GM23338 (cell line): ENCODE data around the gene HSPA12A. TPM values are rescaled to one million over a fixed set of nuclear protein-coding genes. Genes with fewer than 3 reads are reported as not detected.

Experiments
- ATAC-seq: fragments of 200-7000 bp; cut with Tn5 transposase; 3 replicates; pipeline ENCODE4 v1.9.1; 2020
- DNase-seq: peaks from one replicate; pipeline ENCODE4 v3.0.0-alpha.2; 2015; ENCODE audit warnings: low spot score
- H2AFZ ChIP-seq: fragments of 200-600 bp; sonication (generic); 2 replicates; pipeline ENCODE4 v1.8.0; 2016; ENCODE audit warnings: antibody characterized with exemption, mild to moderate bottlenecking, moderate library complexity
- H3F3A ChIP-seq: fragments of 200-600 bp; sonication (generic); replicated peaks from 2 replicates; pipeline ENCODE4 v1.8.0; 2017; ENCODE audit warnings: antibody characterized with exemption, mixed run types, low read depth
- H3K27ac ChIP-seq: fragments of 200-600 bp; sonication (generic); 2 replicates; pipeline ENCODE4 v1.6.1; 2016; ENCODE audit warnings: low read depth
- H3K27me3 ChIP-seq: fragments of 200-600 bp; sonication (generic); 2 replicates; pipeline ENCODE4 v1.8.0; 2016; ENCODE audit warnings: mild to moderate bottlenecking, mixed run types, moderate library complexity; ENCODE audit not compliant: insufficient read depth
- H3K36me3 ChIP-seq: fragments of 200-600 bp; sonication (generic); 2 replicates; pipeline ENCODE4 v1.8.0; 2016; ENCODE audit warnings: mild to moderate bottlenecking; ENCODE audit not compliant: insufficient read depth
- H3K4me1 ChIP-seq: fragments of 200-600 bp; sonication (generic); 2 replicates; pipeline ENCODE4 v1.8.0; 2016; ENCODE audit warnings: mild to moderate bottlenecking, moderate library complexity; ENCODE audit not compliant: insufficient read depth
- H3K4me2 ChIP-seq: fragments of 200-600 bp; sonication (generic); 2 replicates; pipeline ENCODE4 v1.7.1; 2017; ENCODE audit warnings: mixed run types
- H3K4me3 ChIP-seq: fragments of 200-600 bp; sonication (generic); 2 replicates; pipeline ENCODE4 v1.6.1; 2016; ENCODE audit warnings: mixed run types
- H3K79me2 ChIP-seq: fragments of 200-600 bp; sonication (generic); replicated peaks from 2 replicates; pipeline ENCODE4 v1.8.0; 2017; ENCODE audit warnings: mild to moderate bottlenecking; ENCODE audit not compliant: insufficient read depth
- H3K9me2 ChIP-seq: fragments of 200-600 bp; sonication (generic); 2 replicates; pipeline ENCODE4 v1.8.0; 2017; ENCODE audit not compliant: insufficient read depth
- H4K20me1 ChIP-seq: fragments of 200-600 bp; sonication (generic); replicated peaks from 2 replicates; pipeline ENCODE4 v1.8.0; 2017; ENCODE audit warnings: mild to moderate bottlenecking; ENCODE audit not compliant: insufficient read depth
- H3K27ac Mint-ChIP-seq: 2 replicates; pipeline ENCODE4 v1.8.0; 2020; ENCODE audit warnings: inconsistent platforms, mild to moderate bottlenecking, moderate library complexity, mixed read lengths
- H3K27me3 Mint-ChIP-seq: 3 replicates; pipeline ENCODE4 v1.8.0; 2022; ENCODE audit warnings: low read depth, mild to moderate bottlenecking, moderate library complexity, mixed read lengths, inconsistent platforms; ENCODE audit not compliant: insufficient read depth, poor library complexity
- H3K36me3 Mint-ChIP-seq: 3 replicates; pipeline ENCODE4 v1.8.0; 2021; ENCODE audit warnings: low read depth, mild to moderate bottlenecking, inconsistent platforms, moderate library complexity, mixed read lengths
- H3K4me1 Mint-ChIP-seq: 3 replicates; pipeline ENCODE4 v1.8.0; 2020; ENCODE audit warnings: mild to moderate bottlenecking, inconsistent platforms, mixed read lengths
- H3K4me3 Mint-ChIP-seq: 3 replicates; pipeline ENCODE4 v1.8.0; 2021; ENCODE audit warnings: moderate library complexity, mild to moderate bottlenecking, inconsistent platforms, mixed read lengths
- H3K9me3 Mint-ChIP-seq: 3 replicates; pipeline ENCODE4 v1.8.0; 2020; ENCODE audit warnings: moderate library complexity, mild to moderate bottlenecking, inconsistent platforms, mixed read lengths
- CREB1 ChIP-seq: fragments of 250-450 bp; sonication (Bioruptor Pico); IDR thresholded peaks from 2 replicates; pipeline ENCODE4 v1.5.0; 2020; ENCODE audit warnings: low read depth, mild to moderate bottlenecking, moderate library complexity
- EZH2 ChIP-seq: fragments of 200-600 bp; sonication (generic); IDR thresholded peaks from one replicate; pipeline ENCODE4 v1.8.0; 2017; ENCODE audit warnings: antibody characterized with exemption, mild to moderate bottlenecking, low read depth; ENCODE audit not compliant: unreplicated experiment
- EZH2phosphoT487 ChIP-seq: fragments of 200-600 bp; sonication (generic); IDR thresholded peaks from one replicate; pipeline ENCODE4 v1.8.1; 2018; ENCODE audit warnings: antibody characterized with exemption; ENCODE audit not compliant: unreplicated experiment
- NANOG ChIP-seq: IDR thresholded peaks from 2 replicates; pipeline ENCODE4 v1.6.1; 2016; ENCODE audit warnings: antibody characterized with exemption, borderline replicate concordance
- POLR2AphosphoS5 ChIP-seq: IDR thresholded peaks from 2 replicates; pipeline ENCODE4 v1.6.1; 2016; ENCODE audit warnings: antibody characterized with exemption, low read depth
- STAT1 ChIP-seq: IDR thresholded peaks from one replicate; pipeline ENCODE4 v1.6.1; 2016; ENCODE audit warnings: antibody characterized with exemption; ENCODE audit not compliant: unreplicated experiment
- ZNF114 ChIP-seq: fragments of 250-450 bp; sonication (Bioruptor Pico); IDR thresholded peaks from 2 replicates; pipeline ENCODE4 v1.5.0; 2020; ENCODE audit warnings: mild to moderate bottlenecking, moderate library complexity
- ZNF331 ChIP-seq: fragments of 250-450 bp; sonication (Bioruptor Pico); IDR thresholded peaks from 2 replicates; pipeline ENCODE4 v1.5.0; 2020; ENCODE audit warnings: low read depth, mild to moderate bottlenecking, moderate library complexity
- polyA plus RNA-seq: library from polyadenylated mRNA; unstranded; fragments of >200 nt; fragmentation: Nextera tagmentation; extraction: Ambion mirVana; gene quantifications from 2 replicates; pipeline ENCODE4 v1.2.1, GENCODE V29; 2016
- total RNA-seq: library from RNA; depleted of rRNA; stranded (reverse); fragments of >200 nt; shearing (Covaris generic); gene quantifications from 2 replicates; pipeline ENCODE4 v1.2.3, GENCODE V29; 2014
- TF ChIP-seq, protein P1 (sequence below): IDR thresholded peaks from one replicate; pipeline ENCODE4 v1.6.1; 2018; ENCODE audit warnings: antibody characterized with exemption; ENCODE audit not compliant: unreplicated experiment
- TF ChIP-seq, protein P2 (sequence below), 2 experiments: fragments of 200-600 bp in 1 of 2; sonication (generic) in 1 of 2; conservative IDR thresholded peaks; 2 replicates each; pipeline versions ENCODE4 v1.5.1 to v1.6.1; 2016 to 2017; ENCODE audit warnings: antibody characterized with exemption in 2 of 2, low read depth in 2 of 2, mild to moderate bottlenecking in 2 of 2, moderate library complexity in 1 of 2
- TF ChIP-seq, protein P3 (sequence below): IDR thresholded peaks from 2 replicates; pipeline ENCODE4 v1.6.1; 2016; ENCODE audit warnings: antibody characterized with exemption

Gene HSPA12A
- total and polyA plus RNA-seq, 2 experiments from 2014 or later = 4.4 to 6.3 TPM

DNA sequence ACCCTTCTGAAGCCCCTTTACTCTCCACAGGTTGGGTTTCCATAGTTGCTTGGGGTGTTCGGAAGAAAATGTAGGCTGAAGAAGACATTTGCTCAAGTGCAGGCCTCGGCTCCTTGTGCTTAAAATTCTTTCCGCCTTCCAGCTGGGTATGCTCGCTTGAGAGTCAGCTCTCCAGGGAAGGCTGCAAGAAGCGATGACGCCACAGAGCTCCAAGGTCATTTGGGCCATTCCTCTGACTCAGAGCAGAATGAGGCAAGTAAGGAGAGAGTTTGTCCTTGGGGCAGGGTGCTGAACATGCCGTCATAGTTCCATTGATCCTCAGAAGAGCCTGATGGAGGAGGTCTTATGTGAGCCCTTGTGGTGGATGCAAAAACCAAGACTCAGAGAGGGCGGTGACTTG is 27.4 kb upstream of the HSPA12A start (continued):
- TF ChIP-seq, protein P1, sequence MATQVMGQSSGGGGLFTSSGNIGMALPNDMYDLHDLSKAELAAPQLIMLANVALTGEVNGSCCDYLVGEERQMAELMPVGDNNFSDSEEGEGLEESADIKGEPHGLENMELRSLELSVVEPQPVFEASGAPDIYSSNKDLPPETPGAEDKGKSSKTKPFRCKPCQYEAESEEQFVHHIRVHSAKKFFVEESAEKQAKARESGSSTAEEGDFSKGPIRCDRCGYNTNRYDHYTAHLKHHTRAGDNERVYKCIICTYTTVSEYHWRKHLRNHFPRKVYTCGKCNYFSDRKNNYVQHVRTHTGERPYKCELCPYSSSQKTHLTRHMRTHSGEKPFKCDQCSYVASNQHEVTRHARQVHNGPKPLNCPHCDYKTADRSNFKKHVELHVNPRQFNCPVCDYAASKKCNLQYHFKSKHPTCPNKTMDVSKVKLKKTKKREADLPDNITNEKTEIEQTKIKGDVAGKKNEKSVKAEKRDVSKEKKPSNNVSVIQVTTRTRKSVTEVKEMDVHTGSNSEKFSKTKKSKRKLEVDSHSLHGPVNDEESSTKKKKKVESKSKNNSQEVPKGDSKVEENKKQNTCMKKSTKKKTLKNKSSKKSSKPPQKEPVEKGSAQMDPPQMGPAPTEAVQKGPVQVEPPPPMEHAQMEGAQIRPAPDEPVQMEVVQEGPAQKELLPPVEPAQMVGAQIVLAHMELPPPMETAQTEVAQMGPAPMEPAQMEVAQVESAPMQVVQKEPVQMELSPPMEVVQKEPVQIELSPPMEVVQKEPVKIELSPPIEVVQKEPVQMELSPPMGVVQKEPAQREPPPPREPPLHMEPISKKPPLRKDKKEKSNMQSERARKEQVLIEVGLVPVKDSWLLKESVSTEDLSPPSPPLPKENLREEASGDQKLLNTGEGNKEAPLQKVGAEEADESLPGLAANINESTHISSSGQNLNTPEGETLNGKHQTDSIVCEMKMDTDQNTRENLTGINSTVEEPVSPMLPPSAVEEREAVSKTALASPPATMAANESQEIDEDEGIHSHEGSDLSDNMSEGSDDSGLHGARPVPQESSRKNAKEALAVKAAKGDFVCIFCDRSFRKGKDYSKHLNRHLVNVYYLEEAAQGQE = no peak
- TF ChIP-seq, protein P2, sequence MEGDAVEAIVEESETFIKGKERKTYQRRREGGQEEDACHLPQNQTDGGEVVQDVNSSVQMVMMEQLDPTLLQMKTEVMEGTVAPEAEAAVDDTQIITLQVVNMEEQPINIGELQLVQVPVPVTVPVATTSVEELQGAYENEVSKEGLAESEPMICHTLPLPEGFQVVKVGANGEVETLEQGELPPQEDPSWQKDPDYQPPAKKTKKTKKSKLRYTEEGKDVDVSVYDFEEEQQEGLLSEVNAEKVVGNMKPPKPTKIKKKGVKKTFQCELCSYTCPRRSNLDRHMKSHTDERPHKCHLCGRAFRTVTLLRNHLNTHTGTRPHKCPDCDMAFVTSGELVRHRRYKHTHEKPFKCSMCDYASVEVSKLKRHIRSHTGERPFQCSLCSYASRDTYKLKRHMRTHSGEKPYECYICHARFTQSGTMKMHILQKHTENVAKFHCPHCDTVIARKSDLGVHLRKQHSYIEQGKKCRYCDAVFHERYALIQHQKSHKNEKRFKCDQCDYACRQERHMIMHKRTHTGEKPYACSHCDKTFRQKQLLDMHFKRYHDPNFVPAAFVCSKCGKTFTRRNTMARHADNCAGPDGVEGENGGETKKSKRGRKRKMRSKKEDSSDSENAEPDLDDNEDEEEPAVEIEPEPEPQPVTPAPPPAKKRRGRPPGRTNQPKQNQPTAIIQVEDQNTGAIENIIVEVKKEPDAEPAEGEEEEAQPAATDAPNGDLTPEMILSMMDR (conservative IDR thresholded peaks at IDR 0.05; ENCODE audit: low read depth in 2 of 2) = no peak
- TF ChIP-seq NANOG (no peak), ZNF114 (no peak), CREB1 (CRISPR knock-in tag) (no peak), POLR2AphosphoS5 (no peak), EZH2phosphoT487 (no peak), EZH2 (no peak), ZNF331 (CRISPR knock-in tag) (no peak), STAT1 (no peak)

DNA sequence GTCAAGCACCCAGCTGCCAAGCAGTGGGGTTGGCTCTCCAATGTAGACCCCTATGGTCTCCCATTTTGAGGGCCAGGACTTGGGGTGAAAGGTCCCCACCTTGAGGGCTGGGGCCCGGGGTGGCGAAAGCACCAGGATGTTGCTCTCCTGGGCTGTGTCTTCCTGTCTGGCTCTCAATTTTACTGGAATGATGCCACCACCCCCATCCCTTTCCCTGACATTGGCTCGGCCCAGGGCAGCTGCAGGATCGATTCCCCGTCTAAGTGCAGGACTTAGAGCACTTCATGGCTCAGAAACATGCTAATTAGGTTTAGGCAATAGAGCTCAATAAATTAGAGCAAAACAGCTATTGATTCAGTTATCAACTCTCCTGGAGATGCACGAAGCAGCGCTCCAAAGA is 27.0 kb upstream of the HSPA12A start:
- Mint-ChIP-seq H3K4me1 (no peaks in the 10 kb centered on the region; the same call in 2 of the 3 replicates), H3K36me3 (peaks cover 3% of the 10 kb centered on the region; the same call in 1 of the 3 replicates), H3K27me3 (peaks cover 13% of the 10 kb centered on the region), H3K4me3 (no peak overlapping the region), H3K9me3 (peaks cover 5% of the 10 kb centered on the region; the same call in 2 of the 3 replicates), H3K27ac (no peak overlapping the region)
- Histone ChIP-seq H3K36me3 (no peaks in the 10 kb centered on the region), H3K4me1 (no peaks in the 10 kb centered on the region), H3K9me2 (no peaks in the 10 kb centered on the region), H3K4me2 (no peak overlapping the region), H3F3A (no peaks in the 10 kb centered on the region), H3K79me2 (no peaks in the 10 kb centered on the region), H3K27ac (no peak overlapping the region), H3K27me3 (no peaks in the 10 kb centered on the region), H4K20me1 (no peaks in the 10 kb centered on the region), H2AFZ (no peak overlapping the region), H3K4me3 (no peak overlapping the region)
- ATAC-seq (no peak), DNase-seq (no peak)
- TF ChIP-seq STAT1 (no peak), CREB1 (CRISPR knock-in tag) (no peak), EZH2phosphoT487 (no peak), ZNF331 (CRISPR knock-in tag) (no peak), NANOG (no peak), ZNF114 (no peak)
- TF ChIP-seq, protein P3, sequence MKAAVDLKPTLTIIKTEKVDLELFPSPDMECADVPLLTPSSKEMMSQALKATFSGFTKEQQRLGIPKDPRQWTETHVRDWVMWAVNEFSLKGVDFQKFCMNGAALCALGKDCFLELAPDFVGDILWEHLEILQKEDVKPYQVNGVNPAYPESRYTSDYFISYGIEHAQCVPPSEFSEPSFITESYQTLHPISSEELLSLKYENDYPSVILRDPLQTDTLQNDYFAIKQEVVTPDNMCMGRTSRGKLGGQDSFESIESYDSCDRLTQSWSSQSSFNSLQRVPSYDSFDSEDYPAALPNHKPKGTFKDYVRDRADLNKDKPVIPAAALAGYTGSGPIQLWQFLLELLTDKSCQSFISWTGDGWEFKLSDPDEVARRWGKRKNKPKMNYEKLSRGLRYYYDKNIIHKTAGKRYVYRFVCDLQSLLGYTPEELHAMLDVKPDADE = no peak
- TF ChIP-seq, protein P2 (conservative IDR thresholded peaks at IDR 0.05; ENCODE audit: low read depth in 2 of 2) = no peak
- TF ChIP-seq, protein P1 = no peak
